T follicular helper cell (primary cell): ENCODE measurements around the gene KRTAP12-4.
A peak's percentile ranks its signal among the peaks of the same experiment; 100 is the strongest.
"Not testable (repeated sequence)": the region's sequence is repeated elsewhere in the genome, so short reads cannot be mapped to it uniquely, and the experiment has no call there.

Source experiments
- DNase-seq: peaks from one replicate; pipeline ENCODE4 v3.0.0-alpha.2; 2020; ENCODE audit warnings: low read depth

KRTAP12-4 gene

GRCh38 chr21:44656868-44657267, 2.4 kb upstream of the KRTAP12-4 start:
- DNase-seq, result no peak

GRCh38 chr21:44653656-44654575, 543 bp downstream of the KRTAP12-4 start:
- peak; percentile 66 for DNase-seq

- DNase-seq, result no peak
Measured at GRCh38 chr21:44653123-44653522, 1.3 kb downstream of the KRTAP12-4 start.

GRCh38 chr21:44650973-44651675, 3.3 kb downstream of the KRTAP12-4 start:
- no peak for DNase-seq

- DNase-seq, result no peak
Measured at GRCh38 chr21:44650265-44650972, 4.0 kb downstream of the KRTAP12-4 start.

- DNase-seq, result no peak
Measured at GRCh38 chr21:44649521-44650100, 4.8 kb downstream of the KRTAP12-4 start.

GRCh38 chr21:44648557-44649311, 5.7 kb downstream of the KRTAP12-4 start:
- no peak for DNase-seq

- no peak for DNase-seq
Measured at GRCh38 chr21:44647222-44647552, 7.3 kb downstream of the KRTAP12-4 start.

- not testable (repeated sequence) for DNase-seq
Measured at GRCh38 chr21:44646366-44647221, 7.9 kb downstream of the KRTAP12-4 start, which contains the start of gene KRTAP10-11. Gene KRTAP10-11 (plus strand): TSS chr21:44646414. CDS start chr21:44646459, 45 bp downstream.

GRCh38 chr21:44644878-44645277, 9.6 kb downstream of the KRTAP12-4 start:
- no peak for DNase-seq

- DNase-seq, result no peak
Measured at GRCh38 chr21:44643741-44644310, 10.6 kb downstream of the KRTAP12-4 start.

GRCh38 chr21:44640761-44641160, 13.7 kb downstream of the KRTAP12-4 start:
- DNase-seq, result no peak

- DNase-seq, result no peak
Measured at GRCh38 chr21:44639331-44639655, 15.2 kb downstream of the KRTAP12-4 start.

- not testable (repeated sequence) for DNase-seq
Measured at GRCh38 chr21:44638506-44639330, 15.7 kb downstream of the KRTAP12-4 start.

GRCh38 chr21:44637851-44638348, 16.6 kb downstream of the KRTAP12-4 start:
- DNase-seq, result not testable (repeated sequence)

GRCh38 chr21:44637018-44637850, 17.2 kb downstream of the KRTAP12-4 start, which contains the start of gene KRTAP10-10:
Gene KRTAP10-10 (plus strand): TSS chr21:44637356. CDS start chr21:44637418, 62 bp downstream.
- DNase-seq, result no peak

GRCh38 chr21:44636209-44637017, 18.0 kb downstream of the KRTAP12-4 start:
- no peak for DNase-seq
